Measurements from ENCODE around the gene SIRPA.

DNA sequence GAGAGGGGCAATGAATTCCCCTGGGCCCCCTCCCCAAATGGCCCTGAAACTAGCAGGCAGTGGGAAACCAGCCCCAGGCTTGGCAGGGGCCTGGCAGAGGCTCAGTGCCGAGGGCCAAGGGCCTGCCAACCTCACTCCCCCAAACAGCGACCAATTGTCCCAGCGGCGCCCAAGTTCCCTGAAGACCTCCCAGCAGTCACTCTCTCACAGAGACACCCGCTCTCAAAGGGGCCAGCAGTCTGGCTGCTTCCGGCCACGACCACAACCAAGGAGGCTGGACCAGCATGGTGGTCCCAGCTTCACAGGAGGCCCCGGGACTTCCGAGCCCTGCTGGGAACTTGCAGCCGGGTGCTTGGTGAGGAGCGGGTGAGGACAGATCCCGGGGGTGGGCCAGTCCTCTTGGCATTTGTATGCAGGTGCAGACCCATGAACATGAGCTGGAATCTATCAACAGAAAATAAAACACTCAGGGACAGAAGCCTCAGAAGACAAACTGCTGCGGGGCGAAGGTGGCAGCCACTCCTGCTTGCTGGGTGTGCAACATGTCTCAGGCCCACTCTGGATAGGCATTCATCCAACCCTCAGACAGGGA lies 17.5 kb upstream of the SIRPA start:
- TF ChIP-seq RFX5 (IDR thresholded peaks at IDR 0.05; ENCODE audit: borderline replicate concordance, low read depth, low read length) (no peak), NANOG (IDR thresholded peaks at IDR 0.05; ENCODE audit: insufficient read depth, low read depth, low read length, poor library complexity, severe bottlenecking) (no peak), JUN (IDR thresholded peaks at IDR 0.05; ENCODE audit: low read depth, low read length) (no peak), BRCA1 (IDR thresholded peaks at IDR 0.05; ENCODE audit: low read depth, low read length) (no peak), RAD21 (IDR thresholded peaks at IDR 0.05 in 1 of 2, conservative IDR thresholded peaks at IDR 0.05 in 1 of 2; ENCODE audit: low read depth in 2 of 2, low read length in 2 of 2) (no peak), POLR2AphosphoS5 (IDR thresholded peaks at IDR 0.05; ENCODE audit: low read depth, low read length) (no peak), SRF (IDR thresholded peaks at IDR 0.05; ENCODE audit: low read depth, low read length) (no peak), EP300 (IDR thresholded peaks at IDR 0.05; ENCODE audit: borderline replicate concordance in 1 of 2, low read depth in 2 of 2, low read length in 2 of 2) (no peak), SIX5 (IDR thresholded peaks at IDR 0.05; ENCODE audit: low read depth, low read length) (no peak), POLR2A (IDR thresholded peaks at IDR 0.05; ENCODE audit: control extremely low read depth in 1 of 2, low read depth in 2 of 2, low read length in 2 of 2) (no peak), TAF1 (IDR thresholded peaks at IDR 0.05; ENCODE audit: low read depth, low read length) (no peak), CREB1 (IDR thresholded peaks at IDR 0.05) (no peak)
- TF ChIP-seq, protein P1, sequence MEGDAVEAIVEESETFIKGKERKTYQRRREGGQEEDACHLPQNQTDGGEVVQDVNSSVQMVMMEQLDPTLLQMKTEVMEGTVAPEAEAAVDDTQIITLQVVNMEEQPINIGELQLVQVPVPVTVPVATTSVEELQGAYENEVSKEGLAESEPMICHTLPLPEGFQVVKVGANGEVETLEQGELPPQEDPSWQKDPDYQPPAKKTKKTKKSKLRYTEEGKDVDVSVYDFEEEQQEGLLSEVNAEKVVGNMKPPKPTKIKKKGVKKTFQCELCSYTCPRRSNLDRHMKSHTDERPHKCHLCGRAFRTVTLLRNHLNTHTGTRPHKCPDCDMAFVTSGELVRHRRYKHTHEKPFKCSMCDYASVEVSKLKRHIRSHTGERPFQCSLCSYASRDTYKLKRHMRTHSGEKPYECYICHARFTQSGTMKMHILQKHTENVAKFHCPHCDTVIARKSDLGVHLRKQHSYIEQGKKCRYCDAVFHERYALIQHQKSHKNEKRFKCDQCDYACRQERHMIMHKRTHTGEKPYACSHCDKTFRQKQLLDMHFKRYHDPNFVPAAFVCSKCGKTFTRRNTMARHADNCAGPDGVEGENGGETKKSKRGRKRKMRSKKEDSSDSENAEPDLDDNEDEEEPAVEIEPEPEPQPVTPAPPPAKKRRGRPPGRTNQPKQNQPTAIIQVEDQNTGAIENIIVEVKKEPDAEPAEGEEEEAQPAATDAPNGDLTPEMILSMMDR (IDR thresholded peaks at IDR 0.05; ENCODE audit: control extremely low read depth in 1 of 3, insufficient read depth in 1 of 3, low read depth in 1 of 3, low read length in 3 of 3), result no peak
